HG03565 (cell line): ENCODE results near the gene CES2.
"Not testable (repeated sequence)": the region's sequence is repeated elsewhere in the genome, so short reads cannot be mapped to it uniquely, and the experiment has no call there.

Experiments used
- ATAC-seq: cut with Tn5 transposase; IDR thresholded peaks from one replicate; pipeline ENCODE4 v1.9.1; 2021; ENCODE audit warnings: mild to moderate bottlenecking, moderate library complexity; ENCODE audit not compliant: unreplicated experiment

CES2 gene

DNA sequence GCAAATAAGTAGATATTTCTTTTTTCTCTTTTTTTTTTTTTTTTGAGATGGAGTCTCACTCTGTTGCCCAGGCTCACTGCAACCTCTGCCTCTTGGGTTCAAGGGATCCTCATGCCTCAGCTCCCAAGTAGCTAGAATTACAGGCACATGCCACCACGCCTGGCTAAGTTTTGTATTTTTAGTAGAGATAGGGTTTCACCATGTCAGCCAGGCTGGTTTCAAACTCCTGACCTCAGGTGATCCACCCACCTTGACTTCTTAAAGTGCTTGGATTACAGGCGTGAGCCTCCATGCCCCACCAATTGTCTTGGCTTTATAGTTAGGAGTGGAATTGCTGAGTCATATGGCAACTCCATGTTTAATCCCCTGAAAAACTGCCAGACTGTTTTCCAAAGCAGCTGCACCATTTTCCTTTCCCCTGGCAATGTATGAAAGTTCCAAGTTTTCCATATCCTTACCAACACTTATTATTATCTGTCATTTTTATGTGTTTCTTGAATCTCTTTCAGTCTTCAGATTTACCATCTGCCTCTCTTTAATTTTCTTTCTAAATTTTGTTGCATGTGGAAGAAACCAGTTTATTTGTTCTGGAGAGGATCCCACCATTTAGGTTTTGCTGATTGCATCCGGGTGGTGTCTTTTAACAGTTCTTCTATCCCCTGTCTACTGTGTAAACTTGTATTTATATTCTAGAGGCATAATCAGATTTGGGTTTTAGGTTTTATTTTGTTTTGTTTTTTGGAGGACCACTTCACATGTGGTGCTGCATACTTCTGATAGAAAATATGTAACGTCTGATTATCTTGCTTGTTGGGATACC lies 15.9 kb downstream of the CES2 start:
- ATAC-seq: no peak

DNA sequence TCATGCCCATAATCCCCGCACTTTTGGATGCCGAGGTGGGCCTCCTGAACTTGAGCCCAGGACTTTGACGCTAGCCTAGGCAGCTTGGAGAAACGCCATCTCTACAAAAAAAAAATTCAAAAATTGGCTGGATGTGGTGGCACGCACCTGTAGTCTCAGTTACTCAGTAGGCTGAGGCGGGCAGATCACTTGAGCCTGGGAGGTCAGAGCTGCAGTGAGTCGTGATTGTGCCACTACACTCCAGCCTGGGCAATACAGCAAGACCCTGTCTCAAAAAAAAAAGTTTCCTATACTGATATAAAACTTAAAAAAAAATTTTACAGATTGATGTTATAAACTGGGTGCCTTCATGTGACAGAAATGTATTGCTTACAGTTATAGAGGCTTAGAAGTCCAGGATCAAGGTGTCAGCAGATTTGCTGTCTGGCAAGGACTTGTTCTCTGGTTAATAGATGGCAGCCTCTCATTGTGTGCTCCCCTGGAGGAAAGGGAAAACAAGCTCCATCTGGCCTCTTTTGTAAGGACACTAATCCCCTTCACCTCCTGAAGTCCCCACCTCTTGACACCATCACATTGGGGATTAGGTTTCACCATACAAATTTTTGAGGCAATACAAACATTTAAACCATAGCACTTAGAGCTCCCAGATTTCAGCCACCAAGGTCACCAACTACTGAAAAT lies 17.3 kb downstream of the CES2 start:
- no peak for ATAC-seq

DNA sequence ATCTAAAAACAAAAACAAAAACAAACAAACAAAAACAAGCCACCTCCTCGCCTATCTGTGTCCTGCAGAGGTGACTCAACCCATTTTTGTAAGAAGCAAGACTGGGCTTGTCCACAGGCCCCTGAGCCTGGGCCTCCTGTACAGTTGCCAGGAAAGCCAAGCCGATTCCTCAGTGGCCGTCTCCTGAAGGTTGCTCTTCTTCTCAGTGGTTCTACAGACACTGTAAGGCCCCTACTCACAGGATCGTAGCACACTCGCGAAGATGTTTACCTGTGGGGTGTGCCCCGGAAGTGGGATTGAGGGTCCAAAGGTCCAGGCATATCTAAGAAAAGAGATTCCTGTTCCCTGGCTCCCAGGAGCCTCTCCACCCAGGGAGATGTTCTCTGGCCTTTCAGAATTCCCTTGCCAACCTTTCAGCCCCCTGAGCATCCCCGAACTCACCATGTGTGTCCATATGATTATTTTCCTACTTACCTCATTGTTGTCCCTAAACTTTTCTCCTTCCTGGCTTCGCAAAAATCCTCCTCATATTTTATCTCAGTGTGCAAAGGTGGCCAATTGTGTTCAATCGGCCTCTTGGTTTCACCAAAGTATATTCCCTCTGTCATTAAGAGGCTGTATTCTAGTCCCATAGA lies 18.3 kb downstream of the CES2 start:
- ATAC-seq: no peak

DNA sequence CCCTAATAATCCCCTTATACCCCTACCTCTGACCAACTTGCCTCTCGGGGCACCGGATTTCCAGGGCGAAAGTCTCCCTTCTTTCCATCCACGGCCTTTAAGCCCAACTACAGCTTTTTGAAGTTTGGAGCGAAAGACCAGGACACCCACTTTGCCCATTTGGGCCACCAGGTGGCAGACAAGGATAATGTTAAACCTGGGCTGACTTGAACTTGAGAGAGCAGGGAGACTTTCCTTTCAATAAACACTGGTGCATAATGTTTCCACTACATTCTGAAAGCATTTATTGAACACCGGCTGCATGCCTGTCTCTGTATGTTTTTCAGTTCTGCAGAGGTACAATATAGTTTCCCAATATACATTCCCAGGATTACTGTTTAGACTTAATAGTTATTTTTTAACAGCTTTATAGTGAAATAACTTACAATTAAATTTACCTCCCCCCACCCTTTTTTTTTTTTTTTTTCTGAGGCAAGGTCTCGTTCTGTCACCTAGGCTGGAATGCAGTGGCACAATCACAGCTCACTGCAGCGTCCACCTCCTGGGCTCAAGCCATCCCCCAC lies 18.9 kb downstream of the CES2 start:
- ATAC-seq: no peak

DNA sequence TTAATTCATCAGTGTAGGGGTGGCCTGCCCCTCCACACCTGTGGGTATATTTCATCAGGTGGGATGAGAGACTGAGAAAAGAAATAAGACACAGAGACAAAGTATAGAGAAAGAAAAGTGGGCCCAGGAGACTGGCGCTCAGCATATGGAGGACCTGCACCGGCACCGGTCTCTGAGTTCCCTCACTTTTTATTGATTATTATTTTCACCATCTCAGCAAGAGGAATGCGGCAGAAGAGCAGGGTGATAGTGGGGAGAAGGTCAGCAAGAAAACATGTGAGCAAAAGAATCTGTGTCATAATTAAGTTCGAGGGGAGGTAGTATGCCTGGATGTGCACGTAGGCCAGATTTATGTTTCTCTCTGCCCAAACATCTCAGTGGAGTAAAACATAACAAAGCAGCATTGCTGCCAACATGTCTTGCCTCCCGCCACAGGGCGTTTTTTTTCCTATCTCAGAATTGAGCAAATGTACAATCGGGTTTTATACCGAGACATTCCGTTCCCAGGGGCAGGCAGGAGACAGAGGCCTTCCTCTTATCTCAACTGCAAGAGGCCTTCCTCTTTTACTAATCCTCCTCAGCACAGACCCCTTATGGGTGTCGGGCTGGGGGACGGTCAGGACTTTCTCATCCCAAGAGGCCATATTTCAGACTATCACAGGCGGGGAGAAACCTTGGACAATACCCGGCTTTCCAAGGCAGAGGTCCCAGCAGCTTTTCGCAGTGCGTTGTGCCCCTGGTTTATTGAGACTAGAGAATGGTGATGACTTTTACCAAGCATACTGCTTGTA lies 20.2 kb downstream of the CES2 start:
- ATAC-seq: not testable (repeated sequence)

DNA sequence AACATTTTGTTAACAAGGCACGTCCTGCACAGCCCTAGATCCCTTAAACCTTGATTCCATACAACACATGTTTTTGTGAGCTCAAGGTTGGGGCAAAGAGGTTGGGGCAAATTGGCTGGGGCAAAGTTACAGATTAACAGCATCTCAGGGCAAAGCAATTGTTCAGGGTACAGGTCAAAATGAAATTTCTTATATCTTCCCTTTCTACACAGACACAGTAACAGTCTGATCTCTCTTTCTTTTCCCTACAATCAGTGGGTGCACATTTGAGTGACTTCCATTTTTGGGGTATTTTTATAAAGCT lies 20.8 kb downstream of the CES2 start:
- not testable (repeated sequence) for ATAC-seq

DNA sequence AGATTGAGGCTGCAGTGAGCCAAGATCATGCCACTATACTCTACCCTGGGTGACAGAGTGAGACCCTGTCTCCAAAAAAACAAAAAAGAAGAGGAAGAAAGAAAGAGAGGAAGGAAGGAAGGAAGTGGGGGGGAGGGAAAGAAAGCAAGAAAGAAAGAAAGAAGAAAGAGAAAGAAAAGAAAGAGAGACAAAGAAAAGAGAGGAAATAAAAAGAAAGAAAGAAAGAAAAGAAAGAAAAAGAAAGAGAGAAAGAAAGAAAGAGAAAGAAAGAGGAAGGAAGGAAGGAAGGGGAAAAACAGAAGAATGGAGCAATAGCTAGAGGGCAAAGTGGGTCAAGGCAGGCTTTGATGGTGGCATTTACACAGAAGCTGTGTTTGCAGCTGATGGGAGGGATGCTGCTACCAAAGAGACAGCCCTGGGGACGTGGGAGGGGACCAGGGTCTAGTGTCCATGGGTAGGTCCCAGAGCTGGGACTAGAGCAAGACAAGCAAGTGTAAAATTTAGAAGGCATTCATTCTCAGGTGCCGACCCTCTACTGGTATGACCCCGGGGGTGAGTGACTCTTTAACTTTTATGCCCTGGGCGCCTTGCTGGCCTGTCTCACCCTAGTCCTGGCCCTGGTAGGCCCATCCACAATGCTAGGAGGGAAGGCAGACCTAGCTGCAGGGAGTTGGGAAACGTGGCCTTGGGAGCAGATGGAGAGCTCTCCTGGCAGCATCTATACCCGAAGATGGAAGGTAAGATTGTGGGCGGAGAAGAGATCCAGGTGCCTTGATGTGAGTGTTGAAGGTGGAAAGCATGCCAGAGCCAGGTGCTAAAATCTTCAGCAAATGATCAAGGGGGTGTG lies 23.8 kb downstream of the CES2 start:
- ATAC-seq: no peak

DNA sequence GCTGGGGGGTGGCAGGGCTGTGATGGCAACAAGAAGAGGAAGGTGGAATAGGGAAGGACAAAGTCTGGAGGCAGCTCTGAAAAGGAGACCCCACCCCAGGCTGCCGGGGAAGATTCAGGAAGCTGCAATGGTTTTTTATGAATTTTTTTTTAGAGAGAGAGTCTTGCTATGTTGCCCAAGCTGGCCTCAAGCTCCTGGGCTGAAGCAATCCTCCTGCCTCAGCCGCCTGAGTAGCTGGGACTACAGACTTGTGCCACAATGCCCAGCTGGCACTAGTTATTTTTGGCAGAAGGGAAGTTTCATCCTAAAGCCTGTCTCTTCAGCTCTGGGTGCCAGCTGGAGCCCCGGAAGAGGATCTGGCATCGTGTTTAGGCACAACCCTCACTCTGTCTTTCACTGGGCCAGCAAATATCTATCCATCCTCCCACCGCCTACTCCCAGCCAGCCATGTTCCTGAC lies 24.4 kb downstream of the CES2 start:
- no peak for ATAC-seq

DNA sequence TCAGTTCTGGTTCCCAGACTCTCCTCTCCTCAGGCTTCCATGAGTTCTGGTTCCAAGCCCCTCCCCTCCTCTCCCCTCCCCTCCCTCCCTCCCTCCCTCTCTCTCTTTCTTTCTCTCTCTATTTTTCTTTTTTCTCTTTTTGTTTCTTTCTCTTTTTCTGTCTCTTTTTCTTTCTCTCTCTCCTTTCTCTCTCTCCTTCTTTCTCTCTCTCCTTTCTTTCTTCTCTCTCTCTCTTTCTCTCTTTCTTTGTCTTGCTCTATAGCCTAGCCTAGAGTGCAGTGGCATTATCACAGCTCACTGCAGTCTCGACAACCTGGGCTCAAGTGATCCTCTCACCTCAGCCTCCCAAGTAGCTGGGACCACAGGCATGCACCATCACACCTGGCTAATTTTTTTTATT lies 25.0 kb downstream of the CES2 start:
- no peak for ATAC-seq

DNA sequence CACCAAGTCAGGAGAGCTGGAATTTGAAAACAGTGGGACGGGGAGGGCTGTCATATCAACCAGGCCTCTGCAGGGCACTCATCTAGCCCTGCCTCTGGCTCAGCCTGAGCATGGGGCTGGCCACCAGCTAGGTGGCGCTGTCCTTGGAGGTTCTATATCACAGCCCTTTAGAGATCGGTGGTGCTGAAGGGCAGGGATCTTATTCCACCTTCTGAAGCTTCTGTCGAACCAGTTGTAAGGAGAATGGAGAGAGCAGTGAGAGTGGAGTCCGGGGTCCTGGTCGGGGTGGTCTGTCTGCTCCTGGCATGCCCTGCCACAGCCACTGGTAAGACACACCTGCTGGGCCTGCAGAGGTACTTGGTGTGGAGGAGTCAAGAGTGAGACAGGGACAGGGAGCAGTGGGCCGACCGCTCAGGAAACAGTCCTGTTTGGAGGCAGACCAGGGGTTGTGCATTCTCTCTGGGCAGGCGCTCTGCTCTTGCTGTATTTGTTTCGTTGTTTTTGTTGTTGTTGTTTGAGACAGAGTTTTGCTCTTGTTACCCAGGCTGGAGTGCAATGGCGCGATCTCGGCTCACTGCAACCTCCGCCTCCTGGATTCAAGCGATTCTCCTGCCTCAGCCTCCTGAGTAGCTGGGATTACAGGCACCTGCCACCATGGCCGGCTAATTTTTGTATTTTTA lies 25.9 kb downstream of the CES2 start, which contains the start of gene CES3:
CES3 (plus strand) TSS at position 202 of the 680 bp plus-strand sequence; CDS start at position 244, 42 bp downstream.
- ATAC-seq: no peak

DNA sequence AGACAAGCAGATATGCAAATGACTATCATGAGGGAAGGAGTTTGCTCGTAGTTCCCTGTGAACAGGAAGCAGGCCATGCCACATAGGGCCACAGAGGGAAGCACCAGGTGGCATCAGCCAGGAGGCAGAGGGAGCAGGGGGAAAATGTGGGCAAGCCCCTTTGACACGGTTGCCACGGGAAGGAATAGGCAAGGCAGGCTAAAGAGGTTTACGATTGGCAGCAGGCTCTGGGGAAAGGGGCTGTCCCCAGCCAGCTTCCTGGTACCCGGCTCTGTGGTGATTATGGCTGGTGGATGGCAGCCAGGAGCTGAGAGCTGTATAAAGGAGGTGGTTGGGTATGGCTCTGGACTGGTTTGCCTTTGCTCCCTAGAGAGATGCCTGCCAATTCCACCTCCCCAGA lies 26.6 kb downstream of the CES2 start:
- ATAC-seq: no peak

DNA sequence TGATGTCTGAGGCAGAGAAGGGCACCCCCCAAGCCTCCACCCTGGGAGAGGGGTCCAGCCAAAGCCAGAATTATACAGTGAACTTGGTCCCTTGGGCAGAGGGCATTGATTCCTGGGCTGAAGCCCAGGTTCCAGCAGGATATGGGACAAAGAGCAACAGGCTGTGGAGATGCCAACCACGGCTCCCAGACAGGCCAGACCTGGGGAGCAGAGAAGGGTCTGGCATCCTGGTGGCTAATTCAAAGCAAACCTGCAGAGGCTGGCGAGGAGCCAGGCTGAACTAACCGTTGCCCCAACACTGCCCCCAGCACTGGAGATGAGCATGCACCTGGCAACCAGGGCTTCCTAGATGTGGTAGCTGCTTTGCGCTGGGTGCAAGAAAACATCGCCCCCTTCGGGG lies 28.7 kb downstream of the CES2 start:
- no peak for ATAC-seq

DNA sequence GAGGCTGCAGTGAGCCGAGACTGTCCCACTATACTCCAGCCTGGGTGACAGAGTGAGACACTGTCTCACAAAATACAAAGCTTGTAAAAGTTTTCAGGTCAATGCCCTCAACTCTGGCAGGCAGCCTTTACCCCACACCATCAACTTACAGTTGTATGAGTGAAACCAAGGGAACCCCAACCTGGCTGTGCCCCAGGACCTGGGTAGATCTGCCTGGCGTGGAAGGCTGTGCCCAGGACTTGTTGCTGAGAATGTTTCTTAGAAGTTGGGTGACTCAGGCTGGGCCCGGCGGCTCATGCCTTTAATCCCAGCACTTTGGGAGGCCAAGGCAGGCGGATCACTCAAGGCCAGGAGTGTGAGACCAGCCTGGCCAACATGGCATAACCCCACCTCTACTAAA lies 33.5 kb downstream of the CES2 start:
- ATAC-seq: no peak

DNA sequence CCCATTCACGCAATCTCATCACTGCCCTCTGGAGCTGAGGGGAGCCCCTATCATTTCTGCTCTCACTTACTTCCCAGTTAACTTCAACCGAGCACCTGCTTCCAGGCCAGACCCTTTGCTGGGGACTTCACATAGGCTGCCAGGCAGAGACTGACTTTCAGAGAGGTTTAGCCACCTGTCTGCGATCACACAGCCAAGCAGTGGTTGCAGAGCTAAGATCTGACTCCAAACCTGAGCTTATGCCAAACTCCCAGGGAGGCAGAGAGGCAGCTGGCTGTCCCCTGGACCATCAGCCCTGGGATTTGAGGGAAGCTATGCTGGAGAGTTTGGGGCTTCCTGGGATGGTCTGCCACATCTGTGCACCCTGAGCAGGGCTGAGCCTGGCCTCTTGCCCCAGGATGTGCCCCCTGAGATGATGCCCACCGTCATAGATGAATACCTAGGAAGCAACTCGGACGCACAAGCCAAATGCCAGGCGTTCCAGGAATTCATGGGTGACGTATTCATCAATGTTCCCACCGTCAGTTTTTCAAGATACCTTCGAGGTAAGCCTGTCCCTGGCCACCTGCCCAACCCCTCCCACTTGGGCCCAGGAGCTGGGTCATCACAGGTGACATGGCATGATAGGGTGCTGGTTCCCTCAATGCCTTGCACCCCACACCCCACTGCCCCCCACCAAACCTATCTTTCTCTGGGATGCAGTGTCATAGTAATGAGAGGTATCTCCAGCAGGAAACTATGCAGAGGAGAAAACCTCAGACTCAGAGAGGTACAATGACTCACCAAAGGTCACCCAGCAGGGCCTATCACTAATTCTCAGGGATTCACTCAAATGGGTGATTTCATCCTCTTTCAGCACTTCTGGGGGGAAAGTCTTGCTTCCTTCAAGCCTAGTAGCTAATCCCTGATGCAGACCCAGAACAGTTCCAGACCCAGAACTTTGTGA lies 35.7 kb downstream of the CES2 start:
- no peak for ATAC-seq

DNA sequence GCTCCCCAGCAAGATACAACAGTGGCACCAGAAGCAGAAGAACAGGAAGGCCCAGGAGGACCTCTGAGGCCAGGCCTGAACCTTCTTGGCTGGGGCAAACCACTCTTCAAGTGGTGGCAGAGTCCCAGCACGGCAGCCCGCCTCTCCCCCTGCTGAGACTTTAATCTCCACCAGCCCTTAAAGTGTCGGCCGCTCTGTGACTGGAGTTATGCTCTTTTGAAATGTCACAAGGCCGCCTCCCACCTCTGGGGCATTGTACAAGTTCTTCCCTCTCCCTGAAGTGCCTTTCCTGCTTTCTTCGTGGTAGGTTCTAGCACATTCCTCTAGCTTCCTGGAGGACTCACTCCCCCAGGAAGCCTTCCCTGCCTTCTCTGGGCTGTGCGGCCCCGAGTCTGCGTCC lies 37.7 kb downstream of the CES2 start:
- ATAC-seq: no peak

DNA sequence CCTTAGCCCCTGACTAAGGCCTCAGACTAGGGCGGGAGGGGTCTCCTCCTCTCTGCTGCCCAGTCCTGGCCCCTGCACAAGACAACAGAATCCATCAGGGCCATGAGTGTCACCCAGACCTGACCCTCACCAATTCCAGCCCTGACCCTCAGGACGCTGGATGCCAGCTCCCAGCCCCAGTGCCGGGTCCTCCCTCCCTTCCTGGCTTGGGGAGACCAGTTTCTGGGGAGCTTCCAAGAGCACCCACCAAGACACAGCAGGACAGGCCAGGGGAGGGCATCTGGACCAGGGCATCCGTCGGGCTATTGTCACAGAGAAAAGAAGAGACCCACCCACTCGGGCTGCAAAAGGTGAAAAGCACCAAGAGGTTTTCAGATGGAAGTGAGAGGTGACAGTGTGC lies 38.4 kb downstream of the CES2 start:
- no peak for ATAC-seq

DNA sequence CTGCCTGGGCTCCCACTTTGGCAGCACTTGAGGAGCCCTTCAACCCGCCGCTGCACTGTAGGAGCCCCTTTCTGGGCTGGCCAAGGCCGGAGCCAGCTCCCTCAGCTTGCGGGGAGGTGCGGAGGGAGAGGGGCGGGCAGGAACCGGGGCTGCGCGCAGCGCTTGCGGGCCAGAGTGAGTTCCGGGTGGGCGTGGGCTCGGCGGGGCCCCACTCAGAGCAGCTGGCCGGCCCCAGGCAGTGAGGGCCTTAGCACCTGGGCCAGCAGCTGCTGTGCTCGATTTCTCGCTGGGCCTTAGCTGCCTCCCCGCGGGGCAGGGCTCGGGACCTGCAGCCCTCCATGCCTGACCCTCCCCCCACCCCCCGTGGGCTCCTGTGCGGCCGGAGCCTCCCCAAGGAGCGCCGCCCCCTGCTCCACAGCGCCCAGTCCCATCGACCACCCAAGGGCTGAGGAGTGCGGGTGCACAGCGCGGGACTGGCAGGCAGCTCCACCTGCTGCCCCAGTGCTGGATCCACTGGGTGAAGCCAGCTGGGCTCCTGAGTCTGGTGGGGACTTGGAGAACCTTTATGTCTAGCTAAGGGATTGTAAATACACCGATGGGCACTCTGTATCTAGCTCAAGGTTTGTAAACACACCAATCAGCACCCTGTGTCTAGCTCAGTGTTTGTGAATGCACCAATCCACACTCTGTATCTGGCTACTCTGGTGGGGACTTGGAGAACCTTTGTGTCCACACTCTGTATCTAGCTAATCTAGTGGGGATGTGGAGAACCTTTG lies 39.0 kb downstream of the CES2 start:
- ATAC-seq: not testable (repeated sequence)

DNA sequence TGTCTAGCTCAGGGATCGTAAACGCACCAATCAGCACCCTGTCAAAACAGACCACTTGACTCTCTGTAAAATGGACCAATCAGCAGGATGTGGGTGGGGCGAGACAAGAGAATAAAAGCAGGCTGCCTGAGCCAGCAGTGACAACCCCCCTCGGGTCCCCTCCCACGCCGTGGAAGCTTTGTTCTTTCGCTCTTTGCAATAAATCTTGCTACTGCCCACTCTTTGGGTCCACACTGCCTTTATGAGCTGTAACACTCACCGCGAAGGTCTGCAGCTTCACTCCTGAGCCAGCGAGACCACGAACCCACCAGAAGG lies 39.6 kb downstream of the CES2 start:
- not testable (repeated sequence) for ATAC-seq
